Urinary bladder (tissue), 4 donors: ENCODE measurements around the gene KRTAP4-11. TPM values are rescaled to one million over a fixed set of nuclear protein-coding genes. Genes with fewer than 3 reads are reported as not detected.
"Not testable (repeated sequence)": the region's sequence is repeated elsewhere in the genome, so short reads cannot be mapped to it uniquely, and the experiment has no call there.

Experiments used
- DNase-seq: peaks from one replicate; pipeline ENCODE4 v3.0.0-alpha.2; 2015; ENCODE audit errors: extremely low spot score
- H3K27ac ChIP-seq: one replicate; pipeline ENCODE4 v1.5.1; 2013; ENCODE audit warnings: low read depth, mild to moderate bottlenecking, moderate library complexity
- H3K36me3 ChIP-seq: one replicate; pipeline ENCODE4 v1.6.1; 2013; ENCODE audit warnings: mild to moderate bottlenecking, moderate library complexity; ENCODE audit not compliant: insufficient read depth
- H3K4me1 ChIP-seq: one replicate; pipeline ENCODE4 v1.6.1; 2013; ENCODE audit warnings: mild to moderate bottlenecking, moderate library complexity; ENCODE audit not compliant: insufficient read depth
- H3K4me3 ChIP-seq: one replicate; pipeline ENCODE4 v1.5.1; 2013; ENCODE audit warnings: low read depth, low read length
- WGBS: extraction: QIAGEN DNeasy Blood & Tissue Kit; methylation state at CpG from one replicate; pipeline ENCODE4 v1.1.7; 2013; 5-methylcytosine and 5-hydroxymethylcytosine counted together
- polyA plus RNA-seq: library from polyadenylated mRNA; stranded (reverse); fragments of 200-250 nt; gene quantifications from one replicate; pipeline ENCODE4 v1.2.3, GENCODE V29; 2013
- total RNA-seq: library from RNA; depleted of rRNA; stranded (reverse); fragments of >200 nt; gene quantifications from one replicate; pipeline ENCODE4 v1.2.3, GENCODE V29; 2014
- donor health status: healthy with polysubstance abuse.
- donor health status: healthy.

Gene KRTAP4-11
- total and polyA plus RNA-seq, 2 donors: not detected

DNA sequence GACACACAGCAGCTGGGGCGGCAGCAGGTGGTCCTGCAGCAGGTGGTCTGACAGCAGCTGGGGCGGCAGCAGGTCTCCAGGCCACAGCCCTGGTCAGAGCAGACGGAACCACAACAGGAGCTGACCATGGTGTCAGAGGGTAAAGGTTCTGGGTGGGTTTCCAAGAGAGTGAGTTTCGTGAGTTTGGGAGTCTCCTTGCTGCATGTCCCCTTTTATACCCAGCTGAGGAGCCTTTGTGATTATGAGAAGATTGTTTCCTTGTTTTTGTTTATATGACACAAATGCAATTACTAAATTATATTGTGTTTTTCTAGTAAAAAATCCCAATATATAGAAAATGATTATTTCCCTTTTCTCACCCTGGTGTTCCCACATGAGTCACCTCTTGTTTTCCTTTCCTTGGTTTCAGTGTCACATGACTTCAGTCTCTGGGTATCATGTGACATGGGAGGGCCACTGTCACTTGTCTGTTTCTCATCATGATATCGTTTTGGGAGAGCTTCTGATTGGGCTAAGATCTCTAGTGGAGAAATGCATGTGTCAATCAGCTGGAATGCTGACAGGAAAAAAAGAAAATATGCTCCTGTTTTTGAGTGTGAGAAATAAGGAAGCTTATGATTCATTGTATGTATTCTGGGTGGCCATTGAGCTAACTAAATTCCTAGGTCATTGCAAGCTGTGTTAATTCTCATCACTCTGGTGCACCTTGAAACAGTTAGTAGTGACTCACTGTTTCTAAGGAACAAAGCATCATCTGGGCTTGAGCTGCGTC, 22.4 kb upstream of the KRTAP4-11 start, which contains the start of gene KRTAP4-6:
TSS of gene KRTAP4-6 (minus strand) at position 185 of the 772 bp plus-strand sequence. CDS start at position 128, 57 bp downstream.
- H3K4me1 ChIP-seq: no peaks in the 10 kb centered on the region
- no peak within 1 kb of the TSS for H3K4me3 ChIP-seq
- H3K27ac ChIP-seq: no peak within 1 kb of the TSS
- 86% methylated on average over 6 of the region's 6 CpGs for WGBS
- H3K36me3 ChIP-seq: no peaks in the 10 kb centered on the region
- DNase-seq: no peak

DNA sequence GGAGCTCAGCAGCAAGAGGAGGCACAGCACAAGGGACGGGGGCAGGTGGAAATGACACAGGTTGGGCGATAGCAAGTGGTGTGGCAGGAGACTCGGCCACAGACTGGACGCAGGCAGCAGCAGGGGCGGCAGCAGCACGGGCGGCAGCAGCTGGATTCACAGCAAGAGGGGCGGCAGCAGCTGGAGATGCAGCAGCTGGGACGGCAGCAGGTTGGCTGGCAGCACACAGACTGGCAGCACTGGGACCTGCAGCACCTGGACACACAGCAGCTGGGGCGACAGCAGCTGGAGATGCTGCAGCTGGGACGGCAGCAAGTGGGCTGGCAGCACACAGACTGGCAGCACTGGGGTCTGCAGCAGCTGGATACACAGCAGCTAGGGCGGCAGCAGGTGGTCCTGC, 21.7 kb upstream of the KRTAP4-11 start:
- not testable (repeated sequence) for H3K4me3 ChIP-seq, DNase-seq, H3K36me3 ChIP-seq, H3K4me1 ChIP-seq, H3K27ac ChIP-seq
- 92% methylated on average over 12 of the region's 12 CpGs for WGBS

GRCh38 chr17:41133880-41134735, 15.9 kb upstream of the KRTAP4-11 start:
- no peak for DNase-seq
- Histone ChIP-seq H3K4me3 (no peak overlapping the region), H3K27ac (no peak overlapping the region), H3K36me3 (no peaks in the 10 kb centered on the region), H3K4me1 (no peaks in the 10 kb centered on the region)
- 23% methylated on average over 2 of the region's 2 CpGs for WGBS

DNA sequence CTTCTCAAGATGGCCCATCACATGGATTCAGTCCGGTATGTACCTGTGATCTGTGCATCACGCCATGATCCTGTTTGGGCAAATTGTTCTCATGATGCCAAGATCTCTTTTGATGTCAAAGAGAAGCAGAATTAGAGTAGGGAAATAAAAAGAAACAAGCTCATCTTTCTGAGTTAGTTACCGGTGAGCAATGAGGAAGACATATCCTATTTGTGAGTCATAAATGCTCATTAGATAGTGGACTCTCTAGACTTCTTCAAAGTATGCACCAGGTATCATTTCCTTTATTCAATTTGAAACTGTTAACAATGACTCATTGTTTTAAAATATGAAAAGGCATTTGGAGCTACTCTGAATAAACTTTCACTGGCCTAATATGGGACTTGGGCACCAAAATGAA, 13.8 kb upstream of the KRTAP4-11 start:
- 83% methylated on average over 3 of the region's 3 CpGs for WGBS
- H3K27ac ChIP-seq: no peak overlapping the region
- no peak for DNase-seq
- H3K4me3 ChIP-seq: no peak overlapping the region
- H3K4me1 ChIP-seq: no peaks in the 10 kb centered on the region
- H3K36me3 ChIP-seq: no peaks in the 10 kb centered on the region

DNA sequence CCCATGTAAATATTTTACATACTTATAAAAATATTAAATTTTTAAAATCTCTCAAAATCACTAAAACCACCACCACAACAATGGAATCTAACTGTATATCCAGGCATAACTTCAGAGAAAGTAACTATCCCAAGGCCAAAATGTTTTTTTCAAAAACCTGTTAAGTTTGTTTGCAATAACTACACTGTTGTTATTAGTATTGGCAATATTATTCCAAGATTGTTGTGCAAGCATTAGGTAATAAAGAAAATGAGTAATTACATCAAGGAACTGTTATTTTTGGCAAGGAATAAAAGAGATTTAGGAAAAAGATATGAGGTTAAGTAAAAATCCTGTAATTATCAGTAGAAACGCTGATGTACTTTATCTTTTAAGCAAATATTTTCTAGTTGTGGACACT, 9.2 kb upstream of the KRTAP4-11 start:
- no peaks in the 10 kb centered on the region for H3K4me1 ChIP-seq
- H3K4me3 ChIP-seq: no peak overlapping the region
- H3K27ac ChIP-seq: no peak overlapping the region
- WGBS: 52% methylated on average over 1 of the region's 1 CpG
- no peak for DNase-seq
- H3K36me3 ChIP-seq: no peaks in the 10 kb centered on the region

GRCh38 chr17:41126412-41126811, 8.2 kb upstream of the KRTAP4-11 start:
- Histone ChIP-seq H3K27ac (no peak overlapping the region), H3K4me1 (no peaks in the 10 kb centered on the region), H3K36me3 (no peaks in the 10 kb centered on the region), H3K4me3 (no peak overlapping the region)
- 86% methylated on average over 3 of the region's 3 CpGs for WGBS
- no peak for DNase-seq

DNA sequence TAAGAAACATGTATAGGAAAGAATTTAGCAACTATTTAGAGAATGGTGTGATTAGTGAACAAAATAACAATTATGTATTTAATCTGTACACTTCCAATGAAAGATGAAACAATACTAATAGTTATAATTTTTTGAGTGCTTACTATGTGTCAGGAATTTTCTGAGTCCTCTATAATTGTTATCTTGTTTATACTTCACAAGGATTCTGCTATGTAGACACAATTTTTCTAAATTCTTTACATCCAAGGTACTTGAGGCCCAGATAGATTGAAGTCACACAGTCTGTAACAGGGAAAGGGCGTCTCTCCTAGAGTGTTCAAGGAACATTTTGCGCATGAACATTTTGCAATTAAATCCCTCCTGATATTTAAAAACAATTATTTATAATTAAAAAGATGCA, 6.9 kb upstream of the KRTAP4-11 start:
- no peak for DNase-seq
- WGBS: 94% methylated on average over 2 of the region's 2 CpGs

GRCh38 chr17:41123991-41124371, 5.8 kb upstream of the KRTAP4-11 start, which contains the start of gene KRTAP4-12:
TSS of gene KRTAP4-12 (minus strand) at chr17:41124182. CDS start at chr17:41124122, 60 bp downstream.
- WGBS: 67% methylated on average over 3 of the region's 3 CpGs
- DNase-seq, H3K36me3 ChIP-seq: not testable (repeated sequence)

More for the DNA sequence above, 6.9 kb upstream of the KRTAP4-11 start:
- no peak overlapping the region for H3K27ac ChIP-seq
- no peak overlapping the region for H3K4me3 ChIP-seq
- no peaks in the 10 kb centered on the region for H3K4me1 ChIP-seq
- H3K36me3 ChIP-seq: no peaks in the 10 kb centered on the region

GRCh38 chr17:41123292-41123990, 5.3 kb upstream of the KRTAP4-11 start:
- 73% methylated on average over 12 of the region's 12 CpGs for WGBS
- not testable (repeated sequence) for DNase-seq, H3K27ac ChIP-seq, H3K4me1 ChIP-seq, H3K36me3 ChIP-seq, H3K4me3 ChIP-seq

More at GRCh38 chr17:41123991-41124371, 5.8 kb upstream of the KRTAP4-11 start, which contains the start of gene KRTAP4-12:
- H3K4me3 ChIP-seq, H3K27ac ChIP-seq, H3K4me1 ChIP-seq: not testable (repeated sequence)

- Histone ChIP-seq H3K4me1 (no peaks in the 10 kb centered on the region), H3K36me3 (no peaks in the 10 kb centered on the region), H3K4me3 (no peak overlapping the region), H3K27ac (no peak overlapping the region)
- WGBS: 88% methylated on average over 2 of the region's 2 CpGs
- DNase-seq: no peak
Measured at GRCh38 chr17:41121742-41122141, 3.6 kb upstream of the KRTAP4-11 start.

- DNase-seq, H3K36me3 ChIP-seq, H3K27ac ChIP-seq, H3K4me1 ChIP-seq, H3K4me3 ChIP-seq: not testable (repeated sequence)
- WGBS: 60% methylated on average over 11 of the region's 11 CpGs
Measured at GRCh38 chr17:41119696-41120690, 1.8 kb upstream of the KRTAP4-11 start.

DNA sequence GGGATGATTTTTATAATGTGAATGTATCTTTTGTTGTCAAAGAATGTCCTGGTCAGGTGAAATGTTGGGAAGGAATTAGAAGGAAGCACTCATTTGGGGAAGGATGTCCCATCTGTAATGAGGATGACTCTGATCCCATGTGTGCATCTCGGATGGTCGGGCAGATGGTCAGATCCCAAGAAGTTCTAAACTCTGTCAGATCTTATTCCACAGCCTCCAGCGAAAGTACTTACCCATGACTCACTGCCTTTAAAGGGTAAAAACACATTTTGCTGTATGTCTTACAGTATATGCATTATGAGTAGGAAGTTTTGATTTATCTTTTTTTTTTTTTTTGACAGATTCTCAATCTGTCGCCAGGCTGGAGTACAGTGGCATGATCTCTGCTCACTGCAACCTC, 548 bp upstream of the KRTAP4-11 start:
- WGBS: 88% methylated on average over 4 of the region's 4 CpGs
- H3K4me1 ChIP-seq: no peaks in the 10 kb centered on the region
- no peaks in the 10 kb centered on the region for H3K36me3 ChIP-seq

More for the DNA sequence above, 548 bp upstream of the KRTAP4-11 start:
- Histone ChIP-seq H3K4me3 (no peak overlapping the region), H3K27ac (no peak overlapping the region)
- DNase-seq: no peak
